Activated T-helper 1 cell treated with anti-CD3 and anti-CD28 coated beads, Interleukin-12 subunit alpha, Interleukin-12 subunit beta, Interleukin-2, Interleukin-4 antibody, amounts not matched to agents 30 ng/mL and 10 ng/mL and 1 ng/mL, durations not matched to agents 14 hours and 24 hours and 36 hours (primary cell): ENCODE measurements around the gene NEUROD4. TPM values are rescaled to one million over a fixed set of nuclear protein-coding genes. Genes with fewer than 3 reads are reported as not detected.
A peak's percentile ranks its signal among the peaks of the same experiment; 100 is the strongest.

Experiments used
- DNase-seq: peaks from one replicate; pipeline ENCODE4 v3.0.0; 2021; ENCODE audit warnings: low spot score
- H3K27ac Mint-ChIP-seq: one replicate; pipeline ENCODE4 v1.8.0; 2021; ENCODE audit warnings: mild to moderate bottlenecking, mixed read lengths
- H3K27me3 Mint-ChIP-seq: one replicate; pipeline ENCODE4 v1.8.0; 2022; ENCODE audit warnings: mild to moderate bottlenecking, moderate library complexity, mixed read lengths; ENCODE audit not compliant: insufficient read depth
- H3K36me3 Mint-ChIP-seq: one replicate; pipeline ENCODE4 v1.8.0; 2021; ENCODE audit warnings: low read depth, mixed read lengths
- H3K4me1 Mint-ChIP-seq: one replicate; pipeline ENCODE4 v1.8.0; 2021; ENCODE audit warnings: low read depth, mixed read lengths
- H3K4me3 Mint-ChIP-seq: one replicate; pipeline ENCODE4 v1.8.0; 2021; ENCODE audit warnings: mild to moderate bottlenecking, moderate library complexity, mixed read lengths
- H3K9me3 Mint-ChIP-seq: one replicate; pipeline ENCODE4 v1.8.0; 2021; ENCODE audit warnings: mixed read lengths
- intact Hi-C: fragments of 100-400 bp; cut with micrococcal nuclease; formaldehyde crosslinking; loops from one replicate; pipeline ENCODE4 v1.15.1; 2024
- total RNA-seq: library from RNA; stranded (reverse); gene quantifications from 2 replicates; pipeline ENCODE4 v1.2.3, GENCODE V29; 2022

Gene NEUROD4
- total RNA-seq, 1 donor from 2014 or later = 0.05 TPM

DNA sequence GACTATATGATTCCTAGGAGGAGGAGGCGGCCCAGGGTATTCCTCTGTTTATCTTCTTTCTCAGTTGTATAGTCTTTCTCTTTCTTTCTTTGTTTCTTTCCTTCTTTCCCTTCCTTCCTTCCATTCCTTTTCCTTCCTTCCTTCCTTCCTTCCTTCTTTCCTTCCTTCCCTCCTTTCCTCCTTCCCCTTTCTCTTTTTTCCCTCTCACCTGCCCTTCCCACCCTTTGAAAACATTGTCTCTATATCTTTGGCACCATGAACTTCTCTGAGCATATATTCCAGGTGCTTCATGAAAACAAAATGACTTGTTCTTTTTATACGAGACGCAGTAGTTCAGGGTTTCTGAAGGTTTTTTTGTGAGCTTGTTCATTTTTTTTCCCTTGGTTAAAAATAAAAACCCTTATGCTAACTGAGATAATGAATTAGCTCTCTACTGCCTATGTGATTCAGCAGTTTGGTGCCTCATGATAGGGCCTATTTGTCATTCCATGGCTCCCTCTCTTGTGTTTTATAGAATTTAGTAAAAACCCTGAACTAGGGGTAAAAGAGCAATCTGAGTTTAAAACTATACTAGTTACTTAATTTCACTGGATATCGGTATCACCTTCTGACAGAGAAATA, 32.1 kb upstream of the NEUROD4 start:
- no peak overlapping the region for H3K4me3 Mint-ChIP-seq
- peaks cover 21% of the 10 kb centered on the region for H3K36me3 Mint-ChIP-seq
- H3K27me3 Mint-ChIP-seq = no peaks in the 10 kb centered on the region
- no peak for DNase-seq
- peaks cover 77% of the 10 kb centered on the region for H3K4me1 Mint-ChIP-seq
- no peaks in the 10 kb centered on the region for H3K9me3 Mint-ChIP-seq
- no peak overlapping the region for H3K27ac Mint-ChIP-seq
- intact Hi-C loops = loop anchor here (10.0 kb wide), 2 partner anchors 463 to 573 kb away; partner anchors contain the start of gene ITGA5

GRCh38 chr12:54988402-54989054, 31.2 kb upstream of the NEUROD4 start:
- H3K4me1 Mint-ChIP-seq = peaks cover 71% of the 10 kb centered on the region
- H3K27me3 Mint-ChIP-seq = no peaks in the 10 kb centered on the region
- peaks cover 13% of the 10 kb centered on the region for H3K36me3 Mint-ChIP-seq
- intact Hi-C loops = loop anchor here (10.0 kb wide), 2 partner anchors 464 to 574 kb away; partner anchors contain the start of gene ITGA5
- DNase-seq = no peak
- H3K4me3 Mint-ChIP-seq = no peak overlapping the region
- H3K9me3 Mint-ChIP-seq = no peaks in the 10 kb centered on the region
- H3K27ac Mint-ChIP-seq = no peak overlapping the region

- Mint-ChIP-seq H3K4me3 (peak overlapping the region; percentile 44), H3K36me3 (peaks cover 7% of the 10 kb centered on the region), H3K9me3 (no peaks in the 10 kb centered on the region), H3K27ac (peak overlapping the region; percentile 18), H3K27me3 (no peaks in the 10 kb centered on the region), H3K4me1 (peaks cover 63% of the 10 kb centered on the region)
- intact Hi-C loops = loop anchor here (2.0 to 10.0 kb wide), 3 partner anchors 13 to 575 kb away; partner anchors contain the start of gene ITGA5
- DNase-seq = no peak
These were observed 29.9 kb upstream of the NEUROD4 start for GRCh38 chr12:54989829-54990228.

DNA sequence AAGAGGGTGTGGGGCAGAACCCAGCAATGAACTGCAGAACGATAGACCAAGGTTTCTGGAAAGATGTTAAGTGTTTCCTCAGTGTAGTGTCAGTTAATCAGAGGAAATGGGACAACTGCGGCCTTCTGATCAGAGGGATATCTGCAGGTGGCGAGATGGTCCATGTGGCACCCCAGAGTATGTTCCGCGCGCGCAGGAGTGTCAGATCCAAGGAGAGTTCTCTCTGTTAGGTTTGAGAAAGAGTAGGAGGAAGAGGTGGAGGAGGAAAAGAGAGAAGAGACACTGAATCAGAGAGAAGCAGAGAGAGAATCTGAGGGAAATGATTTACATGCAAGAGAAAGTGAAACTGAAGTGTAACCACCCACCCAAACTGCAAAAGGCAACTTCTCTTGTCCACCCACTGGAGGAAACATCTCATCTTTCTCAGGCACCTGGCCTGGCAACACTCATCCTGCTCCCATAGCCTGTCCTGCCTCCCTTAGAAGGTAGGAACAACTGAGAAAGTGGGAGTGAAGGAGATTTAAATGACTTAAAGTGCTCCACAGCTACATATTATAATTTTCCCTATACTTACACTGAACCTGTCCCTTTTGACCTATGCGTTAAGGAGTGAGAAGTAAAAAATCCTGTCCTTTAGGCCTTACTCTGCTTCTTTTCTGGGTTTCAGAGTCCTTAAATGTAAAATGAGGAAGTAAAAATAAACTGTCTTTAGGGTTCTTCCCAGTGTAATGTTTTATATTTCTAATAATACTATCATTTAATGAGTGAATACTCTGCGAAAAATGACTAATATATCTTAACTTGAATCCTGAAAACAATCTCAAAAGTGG, 28.4 kb upstream of the NEUROD4 start:
- peak; percentile 36 for DNase-seq
- H3K36me3 Mint-ChIP-seq = peaks cover 7% of the 10 kb centered on the region
- intact Hi-C loops = loop anchor here (1.0 to 2.0 kb wide), 6 partner anchors 9 to 638 kb away; partner anchors contain the start of gene MUCL1
- no peaks in the 10 kb centered on the region for H3K9me3 Mint-ChIP-seq
- peak overlapping the region; percentile 79 for H3K4me3 Mint-ChIP-seq
- peaks cover 53% of the 10 kb centered on the region for H3K4me1 Mint-ChIP-seq
- no peaks in the 10 kb centered on the region for H3K27me3 Mint-ChIP-seq
- peak overlapping the region; percentile 93 for H3K27ac Mint-ChIP-seq

DNA sequence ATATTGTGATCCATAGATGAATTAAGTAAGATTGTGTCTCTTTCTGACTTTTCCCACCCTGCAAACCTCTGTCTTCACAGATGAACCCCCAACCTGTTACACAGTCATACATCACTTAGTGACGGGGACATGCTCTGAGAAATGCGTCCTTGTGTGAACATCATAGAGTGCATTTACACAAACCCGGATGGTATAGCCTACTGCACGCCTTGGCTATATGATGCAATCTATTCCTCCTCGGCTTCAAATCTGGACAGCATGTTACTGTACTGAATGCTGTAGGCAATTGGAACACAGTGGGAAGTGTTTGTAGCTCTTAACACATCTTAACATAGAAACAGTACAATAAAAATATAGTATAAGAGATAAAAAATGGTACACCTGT, 27.8 kb upstream of the NEUROD4 start:
- intact Hi-C loops = loop anchor here (1.0 to 2.0 kb wide), 6 partner anchors 10 to 637 kb away; partner anchors contain the start of gene MUCL1
- Mint-ChIP-seq H3K4me1 (peaks cover 48% of the 10 kb centered on the region), H3K36me3 (peaks cover 5% of the 10 kb centered on the region), H3K27me3 (no peaks in the 10 kb centered on the region), H3K27ac (peak overlapping the region; percentile 9), H3K4me3 (peak overlapping the region; percentile 1), H3K9me3 (no peaks in the 10 kb centered on the region)
- no peak for DNase-seq

- intact Hi-C loops = loop anchor here (1.0 kb wide), 4 partner anchors 75 to 291 kb away; no protein-coding TSS in a partner anchor
- peak; percentile 41 for DNase-seq
- Mint-ChIP-seq H3K4me1 (peaks cover 46% of the 10 kb centered on the region), H3K27ac (no peak overlapping the region), H3K27me3 (no peaks in the 10 kb centered on the region), H3K4me3 (no peak overlapping the region), H3K36me3 (peaks cover 3% of the 10 kb centered on the region), H3K9me3 (no peaks in the 10 kb centered on the region)
These were observed 26.5 kb upstream of the NEUROD4 start for GRCh38 chr12:54993181-54993835.

DNA sequence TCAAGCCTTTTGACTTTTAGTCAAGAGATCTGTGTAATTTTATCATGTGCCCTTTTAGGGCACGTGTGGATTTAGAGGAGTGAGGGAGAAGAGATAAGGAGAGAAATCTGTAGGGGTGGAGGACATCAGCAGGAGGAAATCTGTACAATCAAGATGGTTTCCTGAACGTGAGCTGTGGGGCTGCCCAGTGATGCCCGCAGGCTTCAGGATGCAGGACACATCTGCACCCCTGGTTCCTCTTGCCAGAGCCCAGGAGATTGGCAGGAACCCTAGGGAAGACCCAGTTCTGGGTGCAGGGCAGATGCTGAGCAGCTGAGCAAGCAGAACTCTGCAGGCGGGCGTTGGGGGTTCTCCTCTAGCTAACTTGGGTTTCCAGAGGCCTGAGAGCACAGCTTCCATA, 23.6 kb upstream of the NEUROD4 start:
- Mint-ChIP-seq H3K27ac (no peak overlapping the region), H3K27me3 (no peaks in the 10 kb centered on the region), H3K9me3 (no peaks in the 10 kb centered on the region), H3K4me1 (peaks cover 22% of the 10 kb centered on the region), H3K4me3 (no peak overlapping the region), H3K36me3 (no peaks in the 10 kb centered on the region)
- DNase-seq = no peak
- intact Hi-C loops = no loop called here

DNA sequence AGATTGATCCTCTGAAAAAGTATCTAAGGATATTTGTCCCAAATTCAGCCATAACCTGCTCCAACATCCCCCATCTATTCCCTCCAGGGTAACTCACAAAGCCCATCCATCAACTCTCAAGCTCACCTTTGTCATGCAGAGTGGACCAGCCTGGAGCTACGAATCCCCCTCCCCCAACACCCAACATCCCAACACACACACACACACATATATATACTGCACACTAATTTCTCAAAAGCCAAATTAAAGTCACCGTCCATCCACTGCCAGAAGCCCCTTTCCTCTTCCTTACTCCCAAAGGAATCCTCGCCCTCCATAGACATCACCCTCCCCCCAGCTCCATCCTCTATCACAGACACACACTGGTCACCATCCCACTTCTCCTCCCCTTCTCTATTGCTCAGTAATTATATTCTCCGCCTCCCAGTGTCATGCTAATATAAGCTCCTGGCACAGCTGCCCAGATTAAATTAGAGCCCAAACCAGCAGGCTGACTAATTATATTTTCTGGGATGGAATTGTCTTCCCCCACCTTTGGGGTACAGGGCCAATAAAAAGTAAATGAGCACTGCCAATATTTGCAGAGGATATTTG, 21.7 kb upstream of the NEUROD4 start:
- DNase-seq = no peak
- intact Hi-C loops = no loop called here
- Mint-ChIP-seq H3K9me3 (no peaks in the 10 kb centered on the region), H3K36me3 (no peaks in the 10 kb centered on the region), H3K27me3 (no peaks in the 10 kb centered on the region), H3K27ac (no peak overlapping the region), H3K4me3 (no peak overlapping the region), H3K4me1 (peaks cover 10% of the 10 kb centered on the region)

DNA sequence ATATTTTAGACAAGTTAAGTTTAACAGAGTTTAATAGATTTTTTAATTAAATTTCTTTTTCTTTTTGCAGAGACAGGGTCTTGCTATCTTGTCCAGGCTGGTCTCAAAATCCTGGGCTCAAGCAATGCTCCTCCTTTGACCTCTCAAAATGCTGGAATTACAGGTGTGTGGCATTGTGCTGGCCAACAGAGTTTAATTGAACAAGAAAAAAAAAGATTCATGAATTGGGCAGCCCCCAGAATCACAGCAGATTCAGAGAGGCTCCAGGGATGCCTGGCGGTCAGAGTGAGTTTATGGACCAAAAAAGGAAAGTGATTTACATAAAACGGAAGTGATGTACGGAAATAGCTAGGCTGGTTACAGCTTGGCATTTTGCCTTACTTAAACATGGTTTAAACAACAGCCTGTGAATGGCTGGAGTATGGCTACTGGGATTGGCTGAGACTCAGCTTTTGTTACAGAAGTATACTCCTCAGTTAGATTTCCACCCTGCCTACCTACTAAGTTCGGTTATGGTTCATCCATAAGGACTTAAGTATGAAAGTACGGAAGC, 20.7 kb upstream of the NEUROD4 start:
- no peak overlapping the region for H3K4me3 Mint-ChIP-seq
- peaks cover 2% of the 10 kb centered on the region for H3K27me3 Mint-ChIP-seq
- no peak for DNase-seq
- H3K36me3 Mint-ChIP-seq = no peaks in the 10 kb centered on the region
- peaks cover 10% of the 10 kb centered on the region for H3K4me1 Mint-ChIP-seq
- H3K27ac Mint-ChIP-seq = no peak overlapping the region
- no peaks in the 10 kb centered on the region for H3K9me3 Mint-ChIP-seq
- intact Hi-C loops = no loop called here

DNA sequence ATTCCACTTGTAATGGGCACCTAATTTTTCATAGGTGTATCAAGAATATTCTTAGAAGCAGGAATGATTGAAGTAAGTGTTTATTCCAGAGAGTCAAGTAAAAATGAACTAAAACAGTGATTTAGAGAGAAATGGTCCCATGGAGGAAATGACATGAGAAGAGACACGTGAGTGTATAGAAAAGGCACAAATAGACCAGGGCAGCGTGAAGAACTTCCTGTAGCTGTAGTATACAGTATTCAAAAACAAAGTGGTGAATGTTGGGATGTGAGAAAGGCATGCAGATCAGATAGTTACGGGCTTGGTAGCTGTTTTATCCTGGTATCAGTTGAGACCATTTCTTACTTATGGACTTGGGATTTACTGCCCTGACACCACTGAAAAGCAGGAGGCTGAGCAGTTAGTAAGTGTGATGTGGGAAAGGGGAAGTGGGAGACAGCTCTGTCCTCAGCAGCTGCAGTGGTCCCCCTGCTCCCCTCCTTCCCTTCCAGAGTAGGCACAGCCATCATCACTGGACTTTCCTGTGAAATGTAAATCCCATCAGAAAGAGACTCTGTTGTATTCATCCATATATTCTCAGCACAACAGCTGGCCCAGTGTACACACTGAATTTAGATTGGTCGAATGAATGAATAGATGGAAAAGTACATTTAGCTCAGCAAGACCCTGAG, 18.4 kb upstream of the NEUROD4 start:
- no peak overlapping the region for H3K27ac Mint-ChIP-seq
- peaks cover 4% of the 10 kb centered on the region for H3K9me3 Mint-ChIP-seq
- intact Hi-C loops = no loop called here
- H3K4me1 Mint-ChIP-seq = peaks cover 5% of the 10 kb centered on the region
- H3K27me3 Mint-ChIP-seq = peaks cover 2% of the 10 kb centered on the region
- DNase-seq = no peak
- H3K36me3 Mint-ChIP-seq = no peaks in the 10 kb centered on the region
- no peak overlapping the region for H3K4me3 Mint-ChIP-seq

DNA sequence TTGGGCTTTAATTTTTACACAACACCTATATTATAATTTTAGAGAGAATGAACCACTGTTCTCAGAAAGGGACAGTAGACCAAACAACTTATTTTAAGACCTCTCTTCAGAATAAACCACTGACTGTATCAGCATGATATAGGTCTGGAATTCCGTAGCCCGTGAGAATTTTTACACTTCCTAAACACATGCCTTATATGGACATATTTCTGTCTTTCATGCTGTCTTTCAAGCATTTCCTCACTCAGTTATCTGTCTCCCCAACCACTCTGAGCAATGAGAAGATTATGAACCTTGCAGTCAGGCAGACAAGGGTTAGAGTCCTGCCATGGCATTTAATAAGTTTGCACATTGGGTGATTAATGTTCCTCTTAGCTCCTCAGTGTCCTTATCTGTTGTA, 17.4 kb upstream of the NEUROD4 start:
- peaks cover 5% of the 10 kb centered on the region for H3K4me1 Mint-ChIP-seq
- H3K9me3 Mint-ChIP-seq = peaks cover 11% of the 10 kb centered on the region
- no peaks in the 10 kb centered on the region for H3K36me3 Mint-ChIP-seq
- no peak overlapping the region for H3K4me3 Mint-ChIP-seq
- intact Hi-C loops = no loop called here
- no peak overlapping the region for H3K27ac Mint-ChIP-seq
- no peak for DNase-seq
- peaks cover 2% of the 10 kb centered on the region for H3K27me3 Mint-ChIP-seq
